Activated effector memory CD4-positive, alpha-beta T cell treated with Interleukin-2 at 50 U/mL for 16 hours (primary cell): Measurements from ENCODE around the gene SLC1A2.

ENCODE experiments used
- DNase-seq: peaks from one replicate; pipeline ENCODE4 v3.0.0-alpha.2; 2020

Gene SLC1A2

GRCh38 chr11:35323076-35323868 lies 96.1 kb downstream of the SLC1A2 start:
- DNase-seq: no peak

- DNase-seq: no peak
Observed at GRCh38 chr11:35322318-35322979, 96.9 kb downstream of the SLC1A2 start.

- no peak for DNase-seq
Observed at GRCh38 chr11:35321532-35322317, 97.6 kb downstream of the SLC1A2 start.

- DNase-seq: no peak
Observed at GRCh38 chr11:35321111-35321510, 98.2 kb downstream of the SLC1A2 start.

- no peak for DNase-seq
Observed at GRCh38 chr11:35318977-35319925, 100.1 kb downstream of the SLC1A2 start.

GRCh38 chr11:35318309-35318708 lies 101.0 kb downstream of the SLC1A2 start:
- no peak for DNase-seq

- DNase-seq: no peak
Observed at GRCh38 chr11:35317253-35317652, 102.1 kb downstream of the SLC1A2 start.

- DNase-seq: no peak
Observed at GRCh38 chr11:35316161-35316560, 103.2 kb downstream of the SLC1A2 start.

- DNase-seq: no peak
Observed at GRCh38 chr11:35313760-35314153, 105.6 kb downstream of the SLC1A2 start.

GRCh38 chr11:35313066-35313759 lies 106.1 kb downstream of the SLC1A2 start:
- DNase-seq: no peak

- DNase-seq: no peak
Observed at GRCh38 chr11:35311331-35311730, 108.0 kb downstream of the SLC1A2 start.

GRCh38 chr11:35308157-35308556 lies 111.2 kb downstream of the SLC1A2 start:
- DNase-seq: no peak

GRCh38 chr11:35307221-35307621 lies 112.1 kb downstream of the SLC1A2 start:
- DNase-seq: no peak

GRCh38 chr11:35305670-35306382 lies 113.5 kb downstream of the SLC1A2 start:
- peak; percentile 21 for DNase-seq

- no peak for DNase-seq
Observed at GRCh38 chr11:35304900-35305460, 114.4 kb downstream of the SLC1A2 start.

- no peak for DNase-seq
Observed at GRCh38 chr11:35304386-35304775, 115.0 kb downstream of the SLC1A2 start.

- no peak for DNase-seq
Observed at GRCh38 chr11:35303596-35304385, 115.6 kb downstream of the SLC1A2 start.

- DNase-seq: no peak
Observed at GRCh38 chr11:35302398-35302797, 117.0 kb downstream of the SLC1A2 start.

- DNase-seq: no peak
Observed at GRCh38 chr11:35298369-35298768, 121.0 kb downstream of the SLC1A2 start.

- no peak for DNase-seq
Observed at GRCh38 chr11:35295751-35296150, 123.6 kb downstream of the SLC1A2 start.
